ENCODE measurements around the gene QSOX1. TPM values are rescaled to one million over a fixed set of nuclear protein-coding genes. Genes with fewer than 3 reads are reported as not detected.
"Not testable (repeated sequence)": the region's sequence is repeated elsewhere in the genome, so short reads cannot be mapped to it uniquely, and the experiment has no call there.

Gene QSOX1, protein sequence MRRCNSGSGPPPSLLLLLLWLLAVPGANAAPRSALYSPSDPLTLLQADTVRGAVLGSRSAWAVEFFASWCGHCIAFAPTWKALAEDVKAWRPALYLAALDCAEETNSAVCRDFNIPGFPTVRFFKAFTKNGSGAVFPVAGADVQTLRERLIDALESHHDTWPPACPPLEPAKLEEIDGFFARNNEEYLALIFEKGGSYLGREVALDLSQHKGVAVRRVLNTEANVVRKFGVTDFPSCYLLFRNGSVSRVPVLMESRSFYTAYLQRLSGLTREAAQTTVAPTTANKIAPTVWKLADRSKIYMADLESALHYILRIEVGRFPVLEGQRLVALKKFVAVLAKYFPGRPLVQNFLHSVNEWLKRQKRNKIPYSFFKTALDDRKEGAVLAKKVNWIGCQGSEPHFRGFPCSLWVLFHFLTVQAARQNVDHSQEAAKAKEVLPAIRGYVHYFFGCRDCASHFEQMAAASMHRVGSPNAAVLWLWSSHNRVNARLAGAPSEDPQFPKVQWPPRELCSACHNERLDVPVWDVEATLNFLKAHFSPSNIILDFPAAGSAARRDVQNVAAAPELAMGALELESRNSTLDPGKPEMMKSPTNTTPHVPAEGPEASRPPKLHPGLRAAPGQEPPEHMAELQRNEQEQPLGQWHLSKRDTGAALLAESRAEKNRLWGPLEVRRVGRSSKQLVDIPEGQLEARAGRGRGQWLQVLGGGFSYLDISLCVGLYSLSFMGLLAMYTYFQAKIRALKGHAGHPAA
- total RNA-seq (2014; rRNA removed) = 168 and 254 TPM in 2 replicates
- polyA plus RNA-seq (2012) = 254 TPM

DNA sequence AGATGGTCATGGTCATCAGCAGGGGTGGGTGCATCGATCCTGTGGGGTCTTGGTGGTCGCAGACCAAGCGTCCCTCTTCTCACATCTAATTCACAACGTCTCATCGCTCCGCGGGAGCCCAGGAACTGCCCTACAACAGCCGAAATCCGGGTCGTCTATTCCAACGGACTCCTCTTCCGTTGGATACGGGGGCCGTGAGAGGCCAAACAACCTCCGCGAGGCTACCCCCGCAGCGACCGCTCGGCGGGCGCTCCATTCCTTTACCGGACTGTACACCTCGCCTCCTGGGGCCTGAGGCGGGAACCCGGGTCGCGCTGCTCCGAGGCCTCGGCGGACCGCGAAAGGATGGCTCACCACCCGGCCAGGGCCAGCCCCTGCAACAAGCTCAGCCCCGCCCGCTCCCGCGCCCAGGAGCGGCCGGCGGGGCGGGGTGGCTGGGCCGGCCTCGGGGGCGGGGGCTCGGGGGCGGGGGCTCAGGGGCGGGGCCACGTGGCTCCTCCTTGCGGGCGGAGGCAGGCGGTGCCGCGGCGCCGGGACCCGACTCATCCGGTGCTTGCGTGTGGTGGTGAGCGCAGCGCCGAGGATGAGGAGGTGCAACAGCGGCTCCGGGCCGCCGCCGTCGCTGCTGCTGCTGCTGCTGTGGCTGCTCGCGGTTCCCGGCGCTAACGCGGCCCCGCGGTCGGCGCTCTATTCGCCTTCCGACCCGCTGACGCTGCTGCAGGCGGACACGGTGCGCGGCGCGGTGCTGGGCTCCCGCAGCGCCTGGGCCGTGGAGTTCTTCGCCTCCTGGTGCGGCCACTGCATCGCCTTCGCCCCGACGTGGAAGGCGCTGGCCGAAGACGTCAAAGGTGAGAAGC, at the start of gene QSOX1:
QSOX1 (plus strand) TSS at position 545 of the 857 bp plus-strand sequence; CDS start at position 584, 39 bp downstream.
- peak; percentile 83 for DNase-seq (ENCODE audit: low read depth)

DNA sequence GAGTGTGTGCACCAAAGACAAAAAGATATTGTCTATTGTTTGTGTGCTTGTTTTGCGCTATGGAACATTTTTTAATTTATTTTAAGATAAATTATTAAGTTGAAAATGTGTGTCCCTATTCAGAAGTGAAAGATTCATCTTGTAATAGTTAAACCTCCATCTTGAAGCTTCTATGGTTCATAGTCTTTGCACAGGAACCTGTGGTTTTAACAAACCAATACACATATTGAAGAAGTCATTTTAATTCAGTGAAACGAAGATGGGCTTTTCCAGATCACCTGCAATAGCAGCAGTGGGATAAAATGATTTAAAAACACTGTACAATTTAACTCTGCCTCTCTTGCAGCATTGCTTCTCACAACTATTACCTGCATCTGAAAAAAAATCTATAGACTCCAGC, 42.6 kb upstream of the QSOX1 start:
- no peak for DNase-seq (ENCODE audit: low read depth)

DNA sequence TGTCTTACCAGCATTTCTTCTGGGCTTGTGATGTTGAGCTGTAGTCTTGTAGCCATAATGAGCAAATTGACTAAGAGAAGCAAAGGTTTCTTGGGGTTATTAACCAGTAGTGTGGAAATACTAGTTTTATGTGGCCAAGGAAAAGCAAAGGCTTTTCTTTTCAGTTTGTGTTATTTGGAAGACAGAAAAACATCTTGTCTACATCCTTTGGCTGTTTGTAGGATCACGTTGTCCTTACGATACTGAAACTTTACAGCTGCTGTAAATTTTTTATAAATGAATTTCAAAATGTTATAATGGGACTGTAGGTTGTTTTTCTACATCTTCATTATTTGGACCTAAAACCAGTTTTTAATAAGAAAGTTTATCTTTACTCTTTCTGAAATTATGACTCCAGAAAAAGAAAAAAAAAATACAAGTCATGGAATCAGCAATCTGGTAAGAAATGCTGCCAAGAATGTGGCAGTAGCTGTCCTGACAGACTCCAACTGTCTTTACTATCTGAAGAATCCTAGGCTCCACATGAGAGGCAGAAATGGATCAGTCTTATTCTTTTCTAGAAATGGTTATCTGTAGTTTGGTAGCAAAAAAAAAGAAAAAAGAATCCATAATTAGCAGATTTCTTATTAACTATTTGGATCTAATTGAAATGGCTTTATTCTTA, 41.6 kb upstream of the QSOX1 start:
- no peak for DNase-seq (ENCODE audit: low read depth)

DNA sequence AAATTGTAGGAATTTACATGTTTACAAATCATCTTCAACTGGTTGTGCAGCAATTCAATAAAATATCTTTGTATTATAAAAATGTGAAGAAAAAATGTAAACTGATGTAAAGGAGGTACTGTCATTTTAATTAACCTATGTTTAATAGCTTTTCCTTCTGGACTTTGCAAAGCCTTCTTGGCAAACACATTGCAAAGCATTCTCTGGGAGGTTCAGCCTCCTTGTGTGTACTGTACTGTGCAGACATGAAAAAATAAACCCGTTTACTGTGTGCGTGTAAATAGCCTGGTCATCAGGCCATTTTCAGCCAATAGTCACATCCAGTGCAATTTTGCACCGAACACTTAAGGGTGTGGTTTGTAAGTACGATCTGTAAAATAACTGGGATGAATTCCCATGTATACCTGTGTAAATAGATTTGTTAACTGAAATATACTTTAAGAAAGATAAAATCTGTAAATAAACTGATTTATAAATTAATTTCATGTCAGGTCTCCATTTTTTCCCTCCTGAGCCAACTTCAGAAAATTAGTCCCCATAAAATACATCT, 40.2 kb upstream of the QSOX1 start:
- DNase-seq (ENCODE audit: low read depth) = no peak

DNA sequence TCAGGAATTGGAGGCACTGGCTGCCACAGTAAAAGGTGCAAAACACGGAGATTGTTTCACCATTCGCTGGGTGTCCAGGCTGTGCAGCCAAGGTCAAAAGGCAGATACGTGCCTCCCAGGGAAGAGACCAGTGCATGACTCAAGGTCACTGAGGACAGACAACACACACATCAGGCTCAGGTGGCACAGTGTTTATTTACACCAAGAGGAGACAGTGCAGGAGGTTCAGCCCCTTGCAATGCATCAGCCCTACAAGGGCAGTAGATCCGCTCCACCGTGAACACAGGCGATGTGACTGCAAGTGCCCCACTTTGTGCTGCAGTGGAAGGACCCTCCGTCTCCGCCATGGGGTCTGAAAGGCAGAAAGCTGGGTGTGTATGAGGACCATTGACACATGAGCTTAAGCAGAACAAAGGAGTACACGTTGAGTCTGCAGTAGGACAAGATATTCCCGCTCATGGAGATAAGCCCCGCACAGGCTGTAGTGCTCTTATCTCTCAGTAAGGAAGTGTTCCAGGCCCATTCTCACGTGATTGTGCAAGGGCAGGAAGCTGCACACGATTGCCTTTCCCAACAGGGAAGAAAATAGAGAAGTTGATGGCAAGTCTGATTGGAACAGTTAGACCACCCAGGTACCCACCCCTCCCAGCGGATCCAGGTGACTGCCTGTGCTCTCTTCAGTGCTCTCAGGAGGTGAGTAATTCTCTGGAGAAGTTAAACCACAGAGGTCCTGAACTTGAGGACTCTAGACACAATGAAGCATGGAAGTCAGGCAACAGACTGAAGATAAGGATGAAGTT, 37.5 kb upstream of the QSOX1 start:
- DNase-seq (ENCODE audit: low read depth) = no peak

DNA sequence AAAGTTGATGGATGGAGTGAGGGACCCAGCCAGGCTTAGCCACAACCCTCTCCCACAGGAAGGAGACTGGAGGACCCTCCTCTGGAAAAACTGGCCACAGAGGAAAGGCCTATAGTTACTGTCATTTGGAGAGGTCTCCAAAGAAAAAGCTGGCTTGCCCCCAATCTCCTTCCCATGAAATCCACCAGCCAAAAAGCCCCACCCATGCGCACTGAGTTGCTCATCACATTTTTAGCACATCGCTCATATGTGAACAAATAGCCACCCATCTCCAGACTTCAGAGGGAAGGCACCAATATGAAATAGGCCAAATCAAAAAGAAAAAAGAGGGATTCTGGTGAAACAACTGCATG, 36.9 kb upstream of the QSOX1 start:
- DNase-seq (ENCODE audit: low read depth) = peak; percentile 80

DNA sequence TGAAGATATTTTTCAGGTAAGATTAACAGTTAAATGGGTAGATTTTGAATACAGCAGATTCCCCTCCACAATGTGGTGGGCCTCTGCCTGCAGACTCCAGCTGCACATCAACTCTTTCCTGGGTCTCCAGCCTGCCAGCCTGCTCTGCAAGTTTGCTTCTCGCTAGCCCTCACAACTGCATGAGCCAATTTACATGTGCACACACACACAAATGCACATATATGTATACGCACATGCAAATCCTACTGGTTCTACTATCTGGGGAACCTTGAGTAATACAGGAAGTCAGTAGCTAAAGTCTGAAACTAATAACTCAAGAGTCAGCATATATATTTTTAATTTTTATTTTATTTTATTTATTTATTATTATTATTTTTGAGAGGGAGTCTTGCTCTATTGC, 34.8 kb upstream of the QSOX1 start:
- DNase-seq (ENCODE audit: low read depth) = no peak

DNA sequence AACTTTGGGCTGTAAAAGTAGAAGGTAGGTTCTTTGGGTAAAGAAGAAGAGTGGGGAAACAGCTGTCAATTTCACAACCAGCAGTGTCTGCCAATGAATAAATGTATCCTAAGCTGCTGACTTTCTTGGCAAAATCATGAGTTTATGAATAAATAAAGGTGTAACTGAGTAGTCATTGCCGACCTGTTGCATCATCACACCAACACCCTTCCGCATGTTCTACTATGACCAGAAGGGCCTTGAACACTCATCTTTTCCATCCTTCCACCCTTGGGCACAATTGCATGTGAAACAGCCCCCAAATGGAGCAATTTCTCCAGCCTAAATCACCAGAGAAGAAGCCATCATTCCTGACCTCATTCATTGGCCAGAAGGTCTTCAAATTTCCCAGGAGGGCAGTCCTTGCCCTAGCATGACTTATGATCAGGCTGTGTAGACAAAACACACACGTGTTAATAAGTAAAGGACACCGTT, 31.2 kb upstream of the QSOX1 start:
- DNase-seq (ENCODE audit: low read depth) = peak; percentile 13

DNA sequence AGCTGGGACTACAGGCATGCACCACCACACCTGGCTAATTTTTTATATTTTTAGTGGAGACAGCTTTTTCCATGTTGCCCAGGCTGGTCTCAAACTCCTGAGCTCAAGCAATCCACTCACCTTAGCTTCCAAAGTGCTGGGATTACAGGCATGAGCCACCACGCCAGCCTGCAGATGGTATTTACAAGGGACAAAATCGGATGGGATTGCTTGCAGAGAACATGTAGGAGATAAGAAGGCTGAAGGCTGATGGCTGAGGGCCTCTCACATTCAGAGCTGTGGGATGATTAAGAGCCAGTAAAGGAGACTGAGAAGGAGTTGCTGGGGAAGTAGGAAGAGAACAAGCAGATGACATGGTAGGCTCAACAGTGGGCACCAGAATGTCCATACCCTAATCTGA, 24.0 kb upstream of the QSOX1 start:
- no peak for DNase-seq (ENCODE audit: low read depth)

DNA sequence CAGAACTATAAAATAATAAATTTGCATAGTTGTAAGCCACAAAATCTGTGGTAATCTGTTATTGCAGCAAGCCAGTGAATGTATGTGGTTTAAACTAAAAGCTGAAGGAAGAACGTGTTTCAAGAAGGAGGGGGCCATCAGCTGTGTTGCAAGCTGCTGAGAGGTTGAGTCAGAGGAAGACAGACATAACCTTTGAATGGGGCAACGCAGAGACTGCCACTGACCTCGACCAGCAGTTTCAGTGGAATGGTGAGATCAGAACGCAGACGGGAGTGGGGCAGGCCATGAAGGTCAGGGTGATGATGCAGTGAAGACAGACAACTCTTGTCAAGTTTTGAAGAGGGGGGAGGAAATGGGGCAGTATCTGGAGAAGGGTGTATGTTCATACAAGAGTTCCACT, 23.2 kb upstream of the QSOX1 start:
- DNase-seq (ENCODE audit: low read depth) = peak; percentile 86

DNA sequence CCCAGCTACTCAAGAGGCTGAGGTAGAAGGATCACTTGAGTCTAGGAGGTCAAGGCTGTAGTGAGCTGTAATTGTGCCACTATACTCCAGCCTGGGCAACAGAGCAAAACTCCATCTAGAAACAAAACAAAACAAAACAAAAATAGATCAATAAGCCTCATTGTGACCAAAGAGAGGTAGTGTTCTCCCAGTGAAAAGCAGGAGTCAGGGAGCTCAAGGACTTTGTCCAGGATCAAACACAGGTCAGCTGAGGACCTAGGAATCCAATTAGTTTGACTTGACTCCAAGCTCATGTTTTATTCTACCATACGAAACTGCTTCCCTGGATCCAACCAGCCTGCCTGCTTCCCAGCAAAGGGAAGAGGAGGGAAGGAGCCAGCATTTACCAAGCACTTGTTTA, 21.5 kb upstream of the QSOX1 start:
- DNase-seq (ENCODE audit: low read depth) = no peak

DNA sequence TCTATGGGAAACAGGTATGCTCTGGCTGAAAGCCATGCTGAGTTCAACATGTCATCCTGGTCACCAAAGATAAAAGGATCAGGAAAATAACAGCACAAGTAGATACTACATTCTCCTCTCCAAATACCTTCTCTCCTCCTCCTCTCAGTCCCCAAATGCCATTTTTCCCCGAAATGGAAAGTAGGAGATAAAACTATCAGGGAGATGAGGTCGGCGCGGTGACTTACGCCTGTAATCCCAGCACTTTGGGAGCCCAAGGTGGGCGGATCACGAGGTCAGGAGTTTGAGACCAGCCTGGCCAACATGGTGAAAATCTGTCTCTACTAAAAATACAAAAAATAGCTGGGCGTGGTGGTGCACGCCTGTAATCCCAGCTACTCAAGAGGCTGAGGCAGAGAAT, 21.0 kb upstream of the QSOX1 start:
- not testable (repeated sequence) for DNase-seq (ENCODE audit: low read depth)

DNA sequence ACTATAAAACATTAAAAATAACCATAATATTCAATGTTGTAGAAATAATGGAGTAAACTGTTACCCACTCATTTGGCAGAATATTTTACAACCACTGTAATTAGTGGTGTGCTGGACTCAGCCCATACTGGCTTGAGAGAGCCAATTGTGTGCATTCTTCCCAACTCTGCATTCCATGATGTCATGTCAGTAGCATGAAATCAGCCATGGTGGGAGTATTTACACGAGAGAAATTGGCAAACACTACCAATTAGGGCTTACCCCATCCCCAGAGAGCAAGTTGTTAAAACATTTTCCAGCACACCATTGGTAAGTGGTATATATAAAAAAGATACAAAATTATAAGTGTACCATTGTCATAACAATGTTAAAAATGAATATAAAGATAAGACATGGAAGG, 19.1 kb upstream of the QSOX1 start:
- DNase-seq (ENCODE audit: low read depth) = no peak

DNA sequence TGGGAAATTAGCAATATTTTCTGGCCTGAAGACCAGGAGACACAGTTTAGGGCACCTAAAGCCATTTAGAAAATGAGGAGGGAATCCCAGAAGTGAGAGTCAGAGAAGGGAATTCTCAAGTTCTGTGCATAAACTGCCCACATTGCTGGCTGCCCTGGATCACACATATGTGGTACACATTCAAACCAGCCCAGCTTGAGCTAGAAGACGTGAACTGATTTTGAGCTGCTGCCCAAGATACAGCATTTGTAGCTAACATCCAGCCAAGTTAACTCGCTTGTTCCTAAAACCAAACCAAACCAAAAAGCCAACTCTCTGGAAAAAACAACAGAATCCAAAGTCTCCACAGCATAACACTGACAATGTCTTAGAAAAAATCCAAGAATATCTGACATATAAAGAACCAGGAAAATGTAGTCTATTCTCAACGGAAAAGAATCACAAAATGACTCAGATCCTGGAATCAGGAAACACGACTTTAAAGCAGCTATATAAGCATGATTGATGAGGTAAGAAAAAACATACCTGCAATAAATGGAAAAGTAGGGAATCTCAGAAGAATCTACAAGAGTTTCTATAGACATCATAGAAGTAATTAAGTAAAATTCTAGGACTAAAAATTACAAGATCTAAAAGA, 18.2 kb upstream of the QSOX1 start:
- DNase-seq (ENCODE audit: low read depth) = no peak

DNA sequence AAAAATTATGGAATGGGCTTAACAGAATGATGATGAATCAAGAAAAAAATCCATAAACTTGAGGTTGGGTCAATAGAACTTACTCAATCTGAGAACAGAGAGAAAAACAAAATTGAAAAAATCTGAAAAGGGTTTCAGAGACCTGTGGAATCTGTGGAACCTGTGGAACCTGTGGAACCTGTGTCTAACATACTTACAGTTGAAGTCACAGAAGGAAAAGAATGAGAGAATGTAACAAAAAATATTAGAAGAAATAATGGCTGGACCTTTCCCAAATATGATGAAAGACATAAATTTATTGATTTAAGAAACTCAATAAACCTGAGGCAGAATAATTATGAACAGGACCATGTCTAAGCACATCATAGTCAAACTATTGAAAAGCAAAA, 17.7 kb upstream of the QSOX1 start:
- DNase-seq (ENCODE audit: low read depth) = no peak

DNA sequence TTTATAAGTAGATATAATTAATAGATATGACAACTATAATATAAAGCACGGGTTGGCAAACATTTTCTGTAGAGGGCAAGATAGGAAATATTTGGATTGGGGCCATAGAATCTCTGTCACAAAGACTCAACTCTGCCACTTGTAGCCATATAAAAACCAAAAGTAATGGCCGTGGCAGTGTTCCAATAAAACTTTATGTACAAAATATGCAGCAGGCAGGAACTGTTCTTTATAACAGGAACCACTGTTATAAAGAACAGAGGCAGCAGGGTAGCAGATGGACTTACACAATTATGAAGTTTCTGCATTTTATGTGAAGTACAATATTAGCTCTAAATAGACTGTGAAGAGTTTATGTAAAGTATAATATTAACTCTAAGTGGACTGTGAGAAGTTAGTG, 16.9 kb upstream of the QSOX1 start:
- DNase-seq (ENCODE audit: low read depth) = no peak

DNA sequence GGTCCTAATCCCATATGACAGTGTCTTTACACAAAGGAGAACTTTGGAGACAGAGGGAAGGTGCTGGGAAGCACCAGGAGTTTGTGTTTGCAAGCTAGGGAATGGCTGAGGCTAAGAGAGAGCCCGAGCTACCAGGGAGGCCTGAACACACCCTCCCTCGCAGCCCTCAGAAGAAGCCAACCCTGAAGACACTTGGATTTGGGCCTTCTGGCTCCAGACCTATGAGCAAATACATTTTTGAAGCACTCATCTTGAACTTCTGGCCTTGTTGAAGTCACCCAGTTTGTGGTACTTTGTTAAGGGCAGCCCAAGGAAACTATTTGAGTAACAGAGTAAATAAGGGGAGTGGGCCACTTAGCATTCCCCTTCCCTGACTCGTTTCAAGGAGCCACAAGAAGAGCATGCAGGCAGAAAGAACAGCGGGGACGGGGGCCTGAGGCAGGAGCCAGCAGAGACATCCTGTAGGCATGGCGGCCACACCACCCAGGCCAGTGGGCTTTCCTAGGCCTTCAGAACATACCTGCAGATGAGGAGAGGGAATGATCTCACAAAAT, 13.2 kb upstream of the QSOX1 start:
- no peak for DNase-seq (ENCODE audit: low read depth)

DNA sequence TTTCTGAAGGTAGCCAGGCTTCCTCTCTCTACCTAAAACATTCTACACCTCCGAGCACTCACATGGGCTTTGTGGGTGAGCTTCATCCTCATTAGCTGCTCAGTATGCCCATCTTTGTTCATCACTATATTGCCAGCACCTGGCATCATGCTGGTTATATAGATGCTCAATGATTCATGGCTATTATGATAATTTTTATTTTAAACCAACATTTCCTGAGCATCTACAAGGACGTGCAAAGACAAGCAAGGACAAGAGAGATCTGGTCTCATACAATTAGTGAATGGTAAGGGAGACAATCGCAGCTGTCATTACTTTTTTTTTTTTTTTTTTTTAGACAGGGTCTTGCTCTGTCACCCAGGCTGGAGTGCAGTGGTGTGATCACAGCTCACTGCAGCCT, 11.3 kb upstream of the QSOX1 start:
- no peak for DNase-seq (ENCODE audit: low read depth)

DNA sequence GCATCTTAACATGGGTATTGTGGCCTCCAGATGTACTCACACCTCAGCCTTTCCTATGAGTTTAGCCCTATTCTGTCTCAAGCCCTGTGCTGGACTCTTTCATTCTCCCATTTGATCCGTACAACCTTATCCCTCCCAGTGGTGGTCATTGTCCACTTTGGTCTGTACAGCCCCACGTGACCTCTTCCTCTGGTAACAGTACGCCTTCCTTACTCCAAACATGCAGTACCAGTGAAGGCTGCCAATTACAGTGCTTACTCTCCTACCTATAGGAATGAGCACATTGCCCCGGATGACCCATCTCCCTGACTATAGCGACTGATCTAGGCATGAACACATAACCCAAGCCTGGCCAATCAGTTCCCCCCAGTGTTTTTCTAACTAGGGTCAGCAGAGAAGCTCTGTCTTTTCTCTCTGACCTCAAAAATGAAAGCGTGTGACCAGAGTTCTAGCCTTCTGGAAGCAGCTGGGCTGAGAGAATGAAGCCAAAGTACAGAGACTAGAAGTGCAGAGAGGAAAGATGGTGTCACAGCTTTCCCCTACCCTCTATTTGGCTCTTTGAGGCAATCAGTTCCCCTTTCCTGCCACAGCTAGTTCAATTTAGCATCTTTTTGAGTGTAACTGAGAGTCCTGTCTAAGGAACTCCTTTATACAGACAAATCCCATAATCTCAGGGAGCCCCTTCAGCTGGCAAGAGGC, 9.9 kb upstream of the QSOX1 start:
- DNase-seq (ENCODE audit: low read depth) = no peak

Data from LHCN-M2 (cell line).